ENCODE data around the gene LENG1.
A peak's percentile ranks its signal among the peaks of the same experiment; 100 is the strongest.

The LENG1 gene

GRCh38 chr19:54169149-54169740, 9.7 kb upstream of the LENG1 start:
- H3K4me3 ChIP-seq (ENCODE audit: low read depth, low read length) = no peak overlapping the region
- no peak for DNase-seq (ENCODE audit: low read depth)

- no peak overlapping the region for H3K4me3 ChIP-seq (ENCODE audit: low read depth, low read length)
- no peak for DNase-seq (ENCODE audit: low read depth)
Observed at GRCh38 chr19:54168174-54168917, 8.8 kb upstream of the LENG1 start.

- no peak overlapping the region for H3K4me3 ChIP-seq (ENCODE audit: low read depth, low read length)
- no peak for DNase-seq (ENCODE audit: low read depth)
Observed at GRCh38 chr19:54165222-54165621, 5.7 kb upstream of the LENG1 start.

DNA sequence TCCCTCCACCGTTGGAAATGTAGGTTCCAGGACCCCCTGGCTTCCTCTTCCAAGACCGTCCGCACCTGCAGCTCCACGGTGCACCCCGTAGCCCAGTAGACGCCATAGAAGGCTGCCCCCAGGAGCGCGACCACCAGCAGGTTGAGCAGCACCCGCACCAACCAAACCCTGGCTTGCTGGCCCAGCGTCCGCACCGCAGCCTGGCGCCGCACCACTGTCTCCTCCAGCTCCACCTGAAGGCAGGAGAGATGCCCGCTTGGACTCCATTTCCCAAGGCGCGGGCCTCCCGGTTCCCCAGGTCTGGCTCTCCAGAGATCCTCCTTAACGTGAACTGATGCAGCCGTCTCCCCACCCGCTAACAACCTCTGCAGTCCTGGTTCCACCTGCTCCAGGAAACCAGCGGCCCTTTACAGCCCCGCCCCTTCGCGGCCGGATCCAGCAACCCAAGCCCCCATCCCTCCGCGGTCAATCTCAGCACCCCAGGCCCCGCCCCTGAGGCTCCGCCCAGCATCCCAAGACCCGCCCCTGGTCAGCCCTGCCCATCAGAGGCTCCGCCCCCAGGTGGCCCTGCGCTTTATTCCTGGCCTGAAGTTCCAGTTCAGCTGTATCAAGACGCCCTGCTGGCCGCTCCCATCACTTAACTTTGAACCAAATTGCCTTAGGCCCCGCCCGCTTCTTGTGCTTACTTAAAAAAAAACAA, 5.0 kb upstream of the LENG1 start:
- no peak for DNase-seq (ENCODE audit: low read depth)
- peak overlapping the region; percentile 21 for H3K4me3 ChIP-seq (ENCODE audit: low read depth, low read length)

GRCh38 chr19:54162884-54163283, 3.4 kb upstream of the LENG1 start:
- no peak overlapping the region for H3K4me3 ChIP-seq (ENCODE audit: low read depth, low read length)
- no peak for DNase-seq (ENCODE audit: low read depth)

GRCh38 chr19:54162241-54162805, 2.8 kb upstream of the LENG1 start:
- no peak for DNase-seq (ENCODE audit: low read depth)

DNA sequence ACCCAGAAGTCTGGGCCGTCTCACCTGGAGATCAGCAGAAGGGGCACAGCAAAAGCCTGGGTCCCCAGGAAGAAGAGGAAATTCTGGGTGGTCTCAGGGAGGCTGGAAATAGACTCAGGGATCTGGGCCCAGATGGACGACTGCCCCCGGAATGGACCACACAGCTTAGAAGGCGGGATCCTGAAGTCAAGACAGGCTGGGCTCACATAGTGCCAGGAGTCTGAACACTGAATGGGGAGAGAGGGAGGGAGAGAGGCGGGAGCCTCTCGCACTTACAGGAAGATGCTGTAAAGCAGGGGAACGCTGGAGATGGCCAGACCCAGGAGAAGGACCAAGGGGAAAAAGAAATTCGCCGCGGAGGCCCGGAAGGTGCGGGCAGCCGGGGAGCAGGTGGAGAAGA, 1.3 kb upstream of the LENG1 start:
- H3K4me3 ChIP-seq (ENCODE audit: low read depth, low read length) = peak overlapping the region; percentile 70
- no peak for DNase-seq (ENCODE audit: low read depth)

More at GRCh38 chr19:54162241-54162805, 2.8 kb upstream of the LENG1 start:
- peak overlapping the region; percentile 52 for H3K4me3 ChIP-seq (ENCODE audit: low read depth, low read length)

DNA sequence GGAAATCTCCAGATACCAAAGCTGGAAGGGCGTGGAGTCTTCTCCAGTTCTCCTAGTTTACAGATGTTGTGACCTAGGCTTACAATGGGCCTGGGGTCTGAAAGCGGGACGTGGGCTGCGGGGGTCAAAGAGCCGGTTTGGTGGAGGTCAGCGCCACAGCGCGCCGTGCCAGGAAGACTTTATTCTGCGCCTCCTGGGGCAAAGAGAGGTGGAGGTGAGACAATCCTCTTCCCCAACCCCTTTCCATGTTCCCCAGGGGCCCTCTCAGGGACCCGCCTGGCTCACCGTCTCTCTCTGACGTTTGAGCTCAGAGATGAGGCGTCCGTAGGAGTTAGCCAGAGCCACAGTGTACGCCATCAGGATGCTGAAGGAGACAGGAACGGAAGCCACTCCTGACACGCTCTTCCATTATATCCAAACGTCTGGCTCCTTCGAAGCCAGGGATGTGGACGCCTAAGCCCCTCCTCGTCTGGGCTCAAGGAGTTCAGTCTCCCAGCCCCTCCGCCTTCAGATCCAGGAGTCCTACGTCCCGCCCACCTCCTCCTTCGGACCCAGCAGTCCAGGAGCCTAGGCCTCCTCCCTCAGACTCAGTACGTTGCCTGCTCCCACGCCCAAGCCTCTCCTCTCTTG, 776 bp upstream of the LENG1 start:
- H3K4me3 ChIP-seq (ENCODE audit: low read depth, low read length) = peak overlapping the region; percentile 70
- DNase-seq (ENCODE audit: low read depth) = no peak

DNA sequence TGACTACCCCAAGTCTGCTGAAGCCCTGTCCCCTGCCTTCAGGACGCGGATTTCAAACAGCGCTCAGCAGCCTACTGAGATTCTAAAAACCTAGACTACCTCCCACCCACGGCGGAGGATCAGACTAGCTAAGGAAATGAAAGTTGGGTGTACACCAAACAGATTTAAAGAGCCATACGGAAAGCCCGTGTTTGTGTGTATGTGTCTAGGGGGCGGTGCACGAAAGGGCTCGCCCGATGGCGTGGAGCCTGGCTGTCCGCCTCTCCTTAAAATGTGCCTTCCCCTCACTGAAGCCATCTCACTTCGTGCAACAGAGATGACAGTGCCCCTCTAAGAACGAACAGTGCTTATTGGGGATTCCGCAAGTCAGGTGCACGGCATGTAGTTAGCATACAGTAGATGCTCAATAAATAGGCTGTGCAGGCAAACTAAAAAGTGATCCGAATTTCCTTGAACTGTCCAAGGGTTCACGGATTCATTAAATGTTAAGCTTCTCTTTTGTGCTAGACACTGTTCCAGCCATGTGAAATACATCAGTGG, 639 bp downstream of the LENG1 start:
- peak overlapping the region; percentile 68 for H3K4me3 ChIP-seq (ENCODE audit: low read depth, low read length)
- no peak for DNase-seq (ENCODE audit: low read depth)

DNA sequence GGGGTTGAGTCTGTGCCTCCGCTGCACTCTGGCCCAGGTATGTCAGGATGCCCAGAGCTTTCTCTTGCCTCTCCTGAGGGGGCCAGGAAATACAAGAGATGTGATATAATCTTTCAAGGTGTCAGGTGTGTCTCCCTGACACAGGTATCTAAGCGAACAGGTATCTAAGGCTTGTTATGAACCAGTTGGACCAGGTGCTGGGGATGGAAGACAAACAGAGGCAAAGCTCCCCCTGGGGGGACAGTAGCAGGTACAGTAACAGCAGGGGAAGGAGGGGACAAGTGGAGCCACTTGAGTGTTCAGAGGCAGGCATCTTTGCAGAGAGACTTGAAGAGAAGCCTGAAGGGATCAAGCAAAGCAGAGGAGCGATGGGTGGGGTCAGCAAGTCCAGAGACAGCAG, 2.6 kb downstream of the LENG1 start:
- DNase-seq (ENCODE audit: low read depth) = no peak
- H3K4me3 ChIP-seq (ENCODE audit: low read depth, low read length) = no peak overlapping the region

GRCh38 chr19:54156490-54156889, 3.0 kb downstream of the LENG1 start:
- no peak overlapping the region for H3K4me3 ChIP-seq (ENCODE audit: low read depth, low read length)
- no peak for DNase-seq (ENCODE audit: low read depth)

DNA sequence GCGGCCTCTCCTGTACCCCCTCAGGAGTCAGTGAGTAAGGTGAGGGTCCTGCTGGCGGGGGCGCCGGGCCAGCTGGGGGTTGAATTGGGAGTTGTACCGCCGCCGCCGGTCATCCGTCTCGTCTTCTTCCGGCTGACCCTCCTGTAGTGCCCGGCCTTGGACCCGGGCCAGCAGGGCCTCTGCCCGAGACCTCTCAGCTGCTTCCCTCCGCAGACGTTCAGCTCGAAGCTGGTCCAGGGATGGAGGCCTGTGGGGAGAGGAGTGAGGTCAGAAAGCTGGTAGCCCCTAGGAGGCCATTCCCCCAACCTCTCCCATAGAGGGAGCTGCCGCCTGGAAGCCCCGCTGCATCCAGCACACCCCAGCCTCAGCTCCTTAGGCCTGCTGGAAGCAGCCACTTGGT, 3.8 kb downstream of the LENG1 start:
- no peak overlapping the region for H3K4me3 ChIP-seq (ENCODE audit: low read depth, low read length)
- no peak for DNase-seq (ENCODE audit: low read depth)

DNA sequence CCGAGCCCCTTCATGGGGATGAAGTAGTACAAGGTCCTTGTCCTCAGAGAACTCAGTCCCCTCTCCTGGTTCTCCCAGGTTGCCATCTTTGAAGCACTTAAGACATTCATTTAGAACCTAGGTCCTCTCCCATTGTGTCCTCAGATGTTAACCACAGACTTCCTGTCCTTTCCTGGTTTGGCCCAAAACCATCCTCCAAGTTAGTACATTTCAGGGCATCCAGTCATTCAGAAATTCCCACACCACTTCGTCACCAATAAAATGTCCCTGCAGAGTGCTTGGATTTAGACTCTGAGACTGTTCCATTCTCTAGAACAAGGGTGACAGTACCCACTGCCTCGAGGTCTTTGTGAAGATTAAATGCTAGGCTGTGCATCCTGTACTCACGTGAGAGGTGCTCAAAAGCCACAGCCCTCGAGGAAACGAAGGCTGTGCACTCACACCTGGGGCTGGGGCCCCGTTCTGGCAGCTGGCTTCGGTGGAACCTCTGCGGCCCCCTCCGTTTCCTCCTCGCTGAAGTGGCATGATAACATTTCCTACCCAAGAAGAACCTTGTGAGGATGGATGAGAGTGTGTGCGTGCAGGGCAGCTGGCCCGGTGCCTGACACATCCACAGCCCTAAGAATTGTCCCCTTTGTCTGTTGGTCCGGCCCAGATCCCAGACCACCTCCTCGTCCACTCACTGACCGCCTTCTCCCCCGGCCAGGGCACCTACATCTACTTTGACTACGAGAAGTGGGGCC, 4.7 kb downstream of the LENG1 start:
- H3K4me3 ChIP-seq (ENCODE audit: low read depth, low read length) = no peak overlapping the region
- DNase-seq (ENCODE audit: low read depth) = no peak

DNA sequence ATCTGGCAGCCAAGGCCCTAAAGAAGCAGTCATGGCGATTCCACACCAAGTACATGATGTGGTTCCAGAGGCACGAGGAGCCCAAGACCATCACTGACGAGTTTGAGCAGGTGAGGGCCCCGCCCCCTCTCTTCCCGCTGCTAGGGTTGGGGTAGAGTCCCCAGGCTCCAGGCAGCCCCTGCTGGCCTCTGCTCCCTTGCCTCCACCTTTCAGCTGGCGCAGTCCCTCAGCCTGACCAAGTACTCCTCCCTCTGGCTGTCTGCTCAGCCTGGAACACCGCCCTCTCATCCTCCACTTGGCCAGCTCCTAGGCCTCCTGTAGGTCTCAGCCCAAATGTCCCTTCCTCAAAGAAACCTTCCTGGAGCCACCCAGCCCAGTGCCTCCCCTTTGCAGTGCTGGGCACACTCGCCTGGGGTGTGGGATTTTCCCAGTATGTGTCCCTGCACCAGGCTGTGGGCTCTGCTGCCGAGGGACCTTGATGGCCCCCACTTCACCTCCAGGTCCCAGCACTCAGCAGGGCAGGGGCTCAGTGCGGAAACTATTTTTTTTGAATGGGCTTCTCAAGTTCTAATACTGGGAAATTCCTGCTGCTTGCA, 5.7 kb downstream of the LENG1 start:
- H3K4me3 ChIP-seq (ENCODE audit: low read depth, low read length) = no peak overlapping the region
- DNase-seq (ENCODE audit: low read depth) = no peak

- DNase-seq (ENCODE audit: low read depth) = no peak
- H3K4me3 ChIP-seq (ENCODE audit: low read depth, low read length) = no peak overlapping the region
Observed at GRCh38 chr19:54152878-54153524, 6.5 kb downstream of the LENG1 start.

DNA sequence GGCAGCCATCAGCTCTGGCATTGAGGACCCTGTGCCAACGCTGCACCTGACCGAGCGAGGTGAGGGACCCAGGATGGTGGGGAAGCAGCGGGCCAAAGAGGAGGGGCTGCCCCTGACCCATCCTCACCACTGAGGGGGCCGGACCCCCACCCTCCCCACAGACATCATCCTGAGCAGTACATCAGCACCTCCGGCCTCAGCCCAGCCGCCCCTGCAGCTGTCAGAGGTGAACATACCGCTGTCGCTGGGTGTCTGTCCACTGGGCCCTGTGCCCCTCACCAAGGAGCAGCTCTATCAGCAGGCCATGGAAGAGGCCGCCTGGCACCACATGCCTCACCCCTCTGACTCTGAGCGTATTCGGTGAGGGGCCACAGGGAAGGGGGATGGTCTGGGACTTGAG, 7.3 kb downstream of the LENG1 start:
- no peak for DNase-seq (ENCODE audit: low read depth)
- no peak overlapping the region for H3K4me3 ChIP-seq (ENCODE audit: low read depth, low read length)

DNA sequence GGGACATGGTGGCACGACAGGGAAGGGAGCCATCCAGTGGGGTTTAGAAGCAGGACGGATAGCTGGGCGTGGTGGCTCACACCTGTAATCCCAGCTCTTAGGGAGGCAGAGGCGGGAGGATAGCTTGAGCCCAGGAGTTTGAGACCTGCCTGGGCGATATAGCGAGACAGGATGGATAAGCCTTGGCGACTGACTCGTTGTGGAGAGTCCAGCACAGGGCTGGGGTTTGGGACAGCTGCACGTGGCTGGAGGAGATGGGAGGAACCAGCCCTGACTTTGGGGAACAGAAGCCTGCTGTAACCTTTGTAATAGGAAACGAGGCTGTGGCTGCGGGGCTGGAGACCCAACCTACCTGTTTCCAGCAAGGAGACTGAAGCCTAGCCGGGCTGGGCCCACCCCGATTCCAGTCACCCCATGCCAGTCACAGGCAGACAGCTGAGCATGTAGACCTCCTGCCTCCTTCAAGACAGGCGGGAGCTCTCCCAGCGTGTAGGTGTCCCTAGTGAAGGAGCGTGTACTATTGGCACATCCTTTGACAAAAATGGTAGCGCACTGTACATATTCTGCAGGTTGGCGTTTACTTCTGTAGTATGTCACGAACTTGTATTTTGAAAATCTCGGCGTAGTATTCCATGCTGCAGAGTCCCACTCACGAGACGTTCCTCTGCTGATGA, 8.0 kb downstream of the LENG1 start:
- no peak for DNase-seq (ENCODE audit: low read depth)
- H3K4me3 ChIP-seq (ENCODE audit: low read depth, low read length) = no peak overlapping the region
